ENCODE measurements around the gene RAPGEF5.

RAPGEF5 gene

DNA sequence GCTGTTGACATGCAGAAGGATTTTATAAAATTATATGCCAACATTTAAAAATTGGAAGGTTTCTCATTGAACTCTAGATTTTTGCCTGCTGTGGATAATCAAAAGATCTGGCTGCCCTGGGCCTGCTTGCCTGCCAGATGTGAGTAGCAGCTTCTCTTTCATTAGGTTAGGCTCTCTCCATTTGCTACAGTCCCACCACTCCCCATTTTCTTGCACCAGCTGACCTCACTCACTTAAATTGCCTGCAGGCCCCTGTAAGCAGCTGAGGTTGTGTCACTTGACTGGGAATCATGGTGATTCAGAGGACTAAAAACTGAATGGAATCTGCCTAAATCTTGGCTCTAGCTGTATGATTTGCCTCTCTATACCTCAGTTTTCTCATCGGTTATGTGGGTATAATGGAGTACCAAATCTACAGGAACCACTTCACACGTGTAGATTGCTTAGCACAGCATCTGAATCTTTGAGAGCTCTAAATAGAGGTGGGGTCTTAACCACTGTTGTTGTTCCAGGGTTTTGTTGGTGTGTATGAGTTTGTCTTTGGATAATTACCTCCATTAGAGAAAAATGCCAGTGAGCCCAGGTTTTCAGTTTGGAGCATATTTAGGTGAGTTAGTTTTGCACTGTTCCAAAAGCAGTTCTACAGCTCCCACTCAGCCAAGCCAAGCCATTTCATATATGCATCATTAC is 18.6 kb upstream of the RAPGEF5 start:
- no peak for DNase-seq

- DNase-seq, result no peak
These were observed 17.0 kb upstream of the RAPGEF5 start for GRCh38 chr7:22373911-22374310.

DNA sequence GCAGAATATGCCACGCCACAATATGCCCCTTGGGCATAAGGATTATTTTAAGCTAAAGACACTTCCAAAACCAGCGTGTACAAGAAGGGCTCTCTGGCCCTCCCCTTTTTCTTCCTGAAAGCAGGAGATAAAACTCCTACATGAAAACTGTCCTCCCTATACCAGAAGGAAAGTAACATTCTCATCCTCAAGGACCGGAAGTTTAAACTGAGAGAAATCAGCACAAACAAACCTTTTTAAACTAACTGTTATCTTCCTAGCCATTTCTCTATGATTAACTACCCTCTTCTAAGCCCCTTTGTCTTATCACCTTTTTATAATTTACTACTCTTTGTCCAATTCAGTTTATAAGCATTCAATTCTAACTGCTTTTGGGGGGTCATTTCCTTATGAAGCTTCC is 16.4 kb upstream of the RAPGEF5 start:
- no peak for DNase-seq

GRCh38 chr7:22372863-22373262 is 15.9 kb upstream of the RAPGEF5 start:
- DNase-seq, result no peak

- DNase-seq, result no peak
These were observed 14.9 kb upstream of the RAPGEF5 start for GRCh38 chr7:22371878-22372277.

- no peak for DNase-seq
These were observed 7.9 kb upstream of the RAPGEF5 start for GRCh38 chr7:22364900-22365299.

GRCh38 chr7:22363756-22364422 is 6.9 kb upstream of the RAPGEF5 start:
- DNase-seq, result no peak

GRCh38 chr7:22361795-22362194 is 4.8 kb upstream of the RAPGEF5 start:
- no peak for DNase-seq

GRCh38 chr7:22361320-22361719 is 4.4 kb upstream of the RAPGEF5 start:
- DNase-seq, result no peak

- DNase-seq, result no peak
These were observed 2.1 kb upstream of the RAPGEF5 start for GRCh38 chr7:22358820-22359697.

DNA sequence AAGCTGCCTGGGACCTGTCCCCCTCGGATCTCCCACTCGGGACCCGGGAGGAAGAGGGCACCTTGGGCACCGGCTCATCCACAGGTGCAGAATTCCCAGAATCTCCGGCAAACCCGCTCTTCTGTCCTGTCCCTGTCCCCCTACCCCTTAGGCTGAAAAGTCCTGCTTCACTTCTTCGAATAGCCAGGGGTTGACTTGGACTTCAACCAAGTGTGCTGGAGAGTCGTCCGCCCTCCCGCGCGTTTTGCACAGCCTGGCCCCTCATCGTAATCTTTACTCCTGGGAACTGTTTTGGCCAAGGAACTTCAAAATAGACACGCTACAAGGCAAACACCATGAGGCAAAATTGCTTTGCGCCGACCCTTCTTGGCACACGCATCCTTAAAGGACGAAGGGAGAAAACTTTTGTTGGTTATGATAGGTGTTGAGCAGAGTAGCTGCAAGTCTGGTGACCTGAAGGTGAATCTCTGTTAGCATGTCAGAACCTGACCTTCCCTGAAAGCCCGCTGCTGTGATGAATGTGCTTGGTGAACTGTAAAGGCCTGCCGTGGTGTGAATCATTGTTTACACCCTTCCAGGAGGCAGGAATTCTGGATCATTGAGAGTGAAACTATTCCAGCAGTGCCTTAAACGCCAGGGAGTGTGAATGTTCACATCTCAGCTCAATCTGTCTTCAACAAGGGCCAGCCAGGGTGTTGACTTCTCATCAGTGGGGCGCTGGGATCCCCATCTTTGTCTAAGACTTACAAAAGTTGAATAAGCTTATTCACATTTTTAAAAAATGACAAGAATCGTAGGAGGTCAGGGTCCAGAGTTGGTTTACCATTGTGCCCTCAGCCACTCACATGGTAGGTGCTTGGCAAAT is 589 bp upstream of the RAPGEF5 start:
- no peak for DNase-seq

DNA sequence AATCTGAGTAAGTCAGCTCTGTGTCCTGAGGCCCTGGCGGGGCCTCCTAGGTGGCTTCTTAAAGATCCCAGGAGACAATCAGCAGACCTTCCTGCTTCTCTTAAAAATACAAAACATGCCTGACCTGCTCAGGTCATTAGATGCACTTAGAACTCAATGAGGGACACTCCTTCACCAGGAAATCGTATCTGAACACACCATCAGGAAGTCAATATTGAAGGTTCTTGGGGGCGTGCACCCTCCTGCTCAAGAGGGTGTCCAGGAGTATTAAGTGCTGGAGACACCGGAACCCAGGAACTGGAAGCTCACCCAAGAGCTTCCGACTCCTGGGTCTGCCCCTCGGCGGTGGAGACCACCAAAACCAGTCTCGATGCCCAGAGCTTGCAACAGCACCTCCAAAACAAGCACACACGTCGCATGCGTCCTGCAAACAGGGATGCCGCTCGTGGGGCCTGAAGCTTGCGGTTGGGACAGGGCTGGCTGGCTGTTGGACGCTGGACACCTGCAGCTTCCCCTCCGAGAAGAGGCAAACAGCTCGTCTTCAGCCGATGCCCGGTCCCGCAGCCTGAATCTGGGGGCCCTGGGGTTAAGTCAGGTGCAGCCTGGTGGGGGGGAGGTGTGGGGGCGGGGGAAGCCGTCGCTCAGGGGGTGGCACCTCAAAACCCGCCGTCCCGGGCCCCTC is 803 bp downstream of the RAPGEF5 start:
- DNase-seq, result no peak

- no peak for DNase-seq
These were observed 1.3 kb downstream of the RAPGEF5 start for GRCh38 chr7:22355620-22356009.

- no peak for DNase-seq
These were observed 2.5 kb downstream of the RAPGEF5 start for GRCh38 chr7:22354462-22354861.

GRCh38 chr7:22352887-22353286 is 4.1 kb downstream of the RAPGEF5 start:
- no peak for DNase-seq

GRCh38 chr7:22351878-22352277 is 5.1 kb downstream of the RAPGEF5 start:
- no peak for DNase-seq

GRCh38 chr7:22351329-22351692 is 5.6 kb downstream of the RAPGEF5 start:
- no peak for DNase-seq

DNA sequence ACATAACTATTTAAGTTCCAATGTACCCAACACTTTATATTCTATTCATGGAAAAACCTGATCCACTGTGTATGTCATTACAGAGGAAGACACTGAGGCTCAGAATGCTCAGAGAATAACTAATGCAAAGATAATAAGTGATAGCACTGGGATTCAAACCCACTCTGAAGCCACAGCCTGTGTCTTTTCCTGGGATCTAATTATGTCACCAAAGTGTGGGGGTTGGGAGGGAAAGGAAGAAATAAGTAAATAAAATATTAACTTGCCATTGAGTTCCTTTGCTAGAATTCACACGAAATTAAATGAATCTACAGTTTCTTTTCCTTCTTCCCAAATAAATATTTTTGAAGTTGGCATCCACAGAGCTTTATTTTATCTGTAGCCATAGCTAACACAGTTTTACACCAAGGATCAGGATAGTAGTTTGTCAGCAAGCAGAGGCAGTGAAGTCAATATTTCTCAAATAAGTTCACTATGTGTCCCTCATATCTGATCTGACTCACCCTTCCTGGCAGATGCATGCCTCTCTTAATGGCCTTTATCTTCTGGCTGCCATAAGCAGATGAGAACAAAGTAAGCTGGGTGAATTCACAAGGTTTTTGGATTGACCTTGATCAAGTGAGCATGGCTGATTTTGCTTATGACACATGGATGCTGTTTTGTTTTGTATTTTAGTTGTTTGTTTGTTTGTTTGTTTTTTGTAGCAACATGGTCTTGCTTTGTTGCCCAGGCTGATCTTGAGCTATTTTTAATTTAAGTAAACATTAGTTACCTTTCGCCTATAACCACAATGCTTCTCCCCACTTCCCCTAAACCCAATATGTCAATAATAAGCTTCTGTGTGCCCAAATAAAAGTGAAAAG is 6.3 kb downstream of the RAPGEF5 start:
- DNase-seq, result no peak

DNA sequence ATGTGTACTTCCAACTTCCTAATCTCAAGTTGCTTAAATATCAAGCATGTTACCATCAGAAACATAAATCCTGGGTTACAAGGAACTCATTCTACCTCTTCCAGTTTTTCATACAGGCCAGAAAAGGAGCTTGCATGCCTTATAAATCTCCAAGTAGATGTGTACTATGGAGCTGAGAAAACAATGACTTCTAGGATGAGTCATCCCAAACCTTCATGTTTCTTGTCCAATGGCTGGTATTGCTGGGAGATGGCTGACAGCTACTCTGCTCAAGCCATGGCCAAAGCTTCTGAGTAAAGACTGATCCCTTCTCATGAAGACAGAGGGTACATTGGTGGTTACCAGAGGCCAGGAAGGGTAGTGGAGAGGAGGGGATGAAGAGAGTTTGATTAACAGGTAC is 8.6 kb downstream of the RAPGEF5 start:
- DNase-seq, result no peak

DNA sequence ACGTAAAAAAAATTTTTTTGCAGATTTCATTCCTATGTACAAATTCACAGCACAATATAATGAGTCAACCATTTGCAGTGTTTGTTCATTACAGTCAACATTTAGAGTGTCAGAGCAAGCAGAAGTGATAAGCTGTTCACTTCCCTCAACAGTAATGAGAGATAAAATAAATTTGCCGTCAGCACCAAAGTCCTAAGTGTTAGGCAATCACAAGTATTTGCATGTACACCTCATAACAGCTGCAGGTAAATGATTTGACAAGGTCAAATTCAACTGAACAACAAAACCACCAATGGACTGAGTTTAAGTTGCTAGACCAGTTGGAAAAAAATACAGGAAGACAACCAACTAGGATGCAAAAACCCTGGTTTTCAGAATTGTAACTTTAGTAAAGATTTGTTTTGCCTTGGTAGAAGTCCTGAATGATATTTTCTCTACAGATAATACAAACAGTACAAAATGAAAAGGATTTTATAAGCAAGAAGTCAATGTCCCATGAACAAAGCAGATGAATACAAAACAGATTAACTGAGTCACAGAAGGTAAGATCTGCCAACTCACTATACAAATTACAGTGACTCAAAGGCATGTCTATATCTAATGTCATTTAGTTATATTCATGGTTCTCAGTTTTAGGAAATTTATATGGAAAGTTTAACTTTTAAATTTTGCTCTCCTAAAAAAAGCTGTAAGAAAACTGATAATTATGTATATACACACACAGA is 10.4 kb downstream of the RAPGEF5 start:
- DNase-seq, result no peak

GRCh38 chr7:22344655-22345054 is 12.3 kb downstream of the RAPGEF5 start:
- no peak for DNase-seq
